HEK293T (cell line): ENCODE measurements around the gene ANTXRL.

Experiments
- CTCF ChIA-PET: fragments of 350-600 bp; formaldehyde crosslinking; extraction: SDS; loops from one replicate; lab custom pipeline; 2021; ENCODE audit warnings: antibody characterized with exemption, inconsistent platforms; lab: Yijun Ruan, JAX
- POLR2A ChIA-PET: fragments of 350-600 bp; formaldehyde crosslinking; extraction: SDS; loops from one replicate; lab custom pipeline; 2020; ENCODE audit warnings: antibody characterized with exemption, inconsistent platforms; lab: Yijun Ruan, JAX
- DNase-seq: peaks from one replicate; pipeline ENCODE4 v3.0.0; 2012; ENCODE audit warnings: mixed read lengths; ENCODE audit errors: extremely low spot score
- ARNT ChIP-seq: fragments of 450-650 bp; IDR thresholded peaks from 2 replicates; pipeline ENCODE4 v1.6.1; 2017; ENCODE audit warnings: mild to moderate bottlenecking
- BHLHE40 ChIP-seq: fragments of 450-650 bp; IDR thresholded peaks from 2 replicates; pipeline ENCODE4 v1.6.1; 2016; ENCODE audit warnings: mild to moderate bottlenecking, moderate library complexity, borderline replicate concordance
- CTBP1 ChIP-seq: fragments of 450-650 bp; IDR thresholded peaks from 2 replicates; pipeline ENCODE4 v1.6.1; 2016; ENCODE audit warnings: borderline replicate concordance
- ELF4 ChIP-seq: fragments of 450-650 bp; IDR thresholded peaks from 2 replicates; pipeline ENCODE4 v1.6.1; 2017; ENCODE audit warnings: antibody characterized with exemption
- FOXA1 ChIP-seq: fragments of 450-650 bp; IDR thresholded peaks from 2 replicates; pipeline ENCODE4 v1.6.1; 2016; ENCODE audit warnings: mild to moderate bottlenecking
- FOXK2 ChIP-seq: fragments of 450-650 bp; IDR thresholded peaks from 2 replicates; pipeline ENCODE4 v1.6.1; 2016; ENCODE audit warnings: mild to moderate bottlenecking
- FOXM1 ChIP-seq: fragments of 450-650 bp; IDR thresholded peaks from 2 replicates; pipeline ENCODE4 v1.6.1; 2017; ENCODE audit warnings: mild to moderate bottlenecking, borderline replicate concordance
- HDGF ChIP-seq: fragments of 450-650 bp; IDR thresholded peaks from 2 replicates; pipeline ENCODE4 v1.6.1; 2017; ENCODE audit warnings: antibody characterized with exemption, borderline replicate concordance
- L3MBTL2 ChIP-seq: fragments of 450-650 bp; conservative IDR thresholded peaks from 2 replicates; pipeline ENCODE4 v1.6.1; 2016; ENCODE audit warnings: mild to moderate bottlenecking
- LEF1 ChIP-seq: fragments of 450-650 bp; IDR thresholded peaks from 2 replicates; pipeline ENCODE4 v1.6.1; 2017; ENCODE audit warnings: mild to moderate bottlenecking, borderline replicate concordance
- NFRKB ChIP-seq: fragments of 450-650 bp; IDR thresholded peaks from 2 replicates; pipeline ENCODE4 v1.6.1; 2016; ENCODE audit warnings: mild to moderate bottlenecking, moderate library complexity
- SP1 ChIP-seq: fragments of 450-650 bp; IDR thresholded peaks from 2 replicates; pipeline ENCODE4 v1.6.1; 2017
- SUZ12 ChIP-seq: fragments of 450-650 bp; IDR thresholded peaks from 2 replicates; pipeline ENCODE4 v1.6.1; 2016; ENCODE audit warnings: mild to moderate bottlenecking
- TARDBP ChIP-seq: fragments of 450-650 bp; IDR thresholded peaks from 2 replicates; pipeline ENCODE4 v1.6.1; 2016
- ZNF384 ChIP-seq: fragments of 450-650 bp; IDR thresholded peaks from 2 replicates; pipeline ENCODE4 v1.6.1; 2016
- TF ChIP-seq, protein P1 (sequence below): fragments of 450-650 bp; IDR thresholded peaks from 2 replicates; pipeline ENCODE4 v1.6.1; 2016

Gene ANTXRL

DNA sequence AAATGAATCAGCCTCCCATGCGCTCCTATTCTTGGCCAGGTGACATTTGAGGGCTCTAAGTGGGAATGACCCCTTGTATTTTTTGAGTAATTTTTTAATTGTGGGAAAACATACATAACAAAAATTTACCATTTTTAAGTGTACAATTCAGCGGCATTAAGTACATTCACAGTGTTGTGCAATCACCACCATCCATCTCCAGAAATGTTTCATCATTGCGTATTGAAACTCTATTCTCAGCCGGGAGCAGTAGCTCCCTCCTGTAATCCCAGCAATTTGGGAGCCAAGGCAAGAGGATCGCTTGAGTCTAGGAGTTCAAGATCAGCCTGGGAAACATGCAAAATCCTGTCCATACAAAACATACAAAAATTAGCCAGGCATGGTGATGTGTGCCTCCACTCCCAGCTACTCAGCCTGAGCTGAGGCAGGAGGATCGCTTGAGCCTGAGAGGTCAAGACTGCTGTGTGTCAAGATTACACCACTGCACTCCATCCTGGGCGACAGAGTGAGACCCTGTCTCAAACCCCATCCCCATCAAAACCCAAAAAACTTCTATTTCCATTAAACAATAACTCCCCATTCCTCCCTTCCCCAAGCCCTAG is 2.5 kb downstream of the ANTXRL start:
- POLR2A ChIA-PET, result no interaction called here
- DNase-seq, result no peak
- TF ChIP-seq CTBP1 (no peak), FOXA1 (no peak), ELF4 (no peak), BHLHE40 (no peak), HDGF (no peak), FOXM1 (no peak), L3MBTL2 (no peak)
- TF ChIP-seq, protein P1, sequence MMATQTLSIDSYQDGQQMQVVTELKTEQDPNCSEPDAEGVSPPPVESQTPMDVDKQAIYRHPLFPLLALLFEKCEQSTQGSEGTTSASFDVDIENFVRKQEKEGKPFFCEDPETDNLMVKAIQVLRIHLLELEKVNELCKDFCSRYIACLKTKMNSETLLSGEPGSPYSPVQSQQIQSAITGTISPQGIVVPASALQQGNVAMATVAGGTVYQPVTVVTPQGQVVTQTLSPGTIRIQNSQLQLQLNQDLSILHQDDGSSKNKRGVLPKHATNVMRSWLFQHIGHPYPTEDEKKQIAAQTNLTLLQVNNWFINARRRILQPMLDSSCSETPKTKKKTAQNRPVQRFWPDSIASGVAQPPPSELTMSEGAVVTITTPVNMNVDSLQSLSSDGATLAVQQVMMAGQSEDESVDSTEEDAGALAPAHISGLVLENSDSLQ, result no peak
- CTCF ChIA-PET, result no interaction called here

- no peak for TF ChIP-seq FOXK2
- TF ChIP-seq L3MBTL2, result no peak
- TF ChIP-seq ELF4, result no peak
- TF ChIP-seq HDGF, result no peak
- no peak for TF ChIP-seq FOXM1
- TF ChIP-seq, protein P1, result no peak
- TF ChIP-seq NFRKB, result no peak
- no peak for TF ChIP-seq ZNF384
- TF ChIP-seq SP1, result no peak
- no peak for TF ChIP-seq CTBP1
- no peak for TF ChIP-seq FOXA1
- no peak for TF ChIP-seq SUZ12
- no peak for TF ChIP-seq BHLHE40
- TF ChIP-seq TARDBP, result no peak
- TF ChIP-seq ARNT, result no peak
- no peak for TF ChIP-seq LEF1
- ChIA-PET POLR2A (no interaction called here), CTCF (interaction anchor here (0.7 kb wide), 1 partner anchor 1154 kb away, joined by 5 read pairs; no protein-coding TSS in a partner anchor)
- no peak for DNase-seq
Measured at GRCh38 chr10:46290101-46290886, 3.5 kb downstream of the ANTXRL start.

DNA sequence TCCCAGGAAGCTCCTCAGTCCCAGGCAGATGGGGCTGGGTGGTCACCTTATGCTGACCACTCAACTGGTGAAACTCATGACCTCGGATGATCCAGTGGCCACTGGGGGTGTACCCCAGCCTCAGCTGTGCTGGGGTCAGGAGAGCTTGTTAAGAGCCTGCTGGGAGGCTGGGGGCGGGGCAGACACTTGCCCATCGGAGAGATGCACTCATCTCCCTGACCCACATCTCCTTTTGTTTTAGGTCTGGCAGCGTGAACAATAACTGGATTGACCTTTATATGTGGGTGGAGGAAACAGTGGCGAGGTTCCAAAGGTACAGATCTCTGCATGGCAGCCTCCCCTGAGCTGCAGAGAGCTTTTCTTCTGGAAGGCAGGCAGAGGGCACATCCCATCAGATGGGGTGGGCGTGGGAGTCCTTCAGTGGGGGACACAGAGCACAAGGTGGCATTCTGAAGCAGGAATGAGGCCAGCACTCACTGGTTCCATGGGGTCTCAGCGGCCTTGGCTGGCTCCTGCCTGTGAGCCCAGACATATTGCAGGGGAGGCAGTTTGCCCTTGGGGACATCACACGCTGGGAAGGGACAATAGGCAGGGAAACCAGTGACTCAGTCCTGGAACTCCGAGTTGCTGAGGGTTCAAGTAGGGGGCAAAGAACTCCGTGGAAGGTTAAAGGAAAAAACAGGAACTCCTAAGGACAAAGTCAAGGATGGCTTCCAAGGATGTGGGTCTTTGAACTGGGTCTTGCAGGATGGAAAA is 5.2 kb downstream of the ANTXRL start:
- CTCF ChIA-PET, result no interaction called here
- POLR2A ChIA-PET, result no interaction called here
- DNase-seq, result no peak
- TF ChIP-seq, protein P1, result no peak
- TF ChIP-seq SP1 (no peak), NFRKB (no peak), CTBP1 (no peak), ARNT (no peak), HDGF (no peak), ZNF384 (no peak), BHLHE40 (no peak), FOXK2 (no peak), TARDBP (no peak), SUZ12 (no peak)

DNA sequence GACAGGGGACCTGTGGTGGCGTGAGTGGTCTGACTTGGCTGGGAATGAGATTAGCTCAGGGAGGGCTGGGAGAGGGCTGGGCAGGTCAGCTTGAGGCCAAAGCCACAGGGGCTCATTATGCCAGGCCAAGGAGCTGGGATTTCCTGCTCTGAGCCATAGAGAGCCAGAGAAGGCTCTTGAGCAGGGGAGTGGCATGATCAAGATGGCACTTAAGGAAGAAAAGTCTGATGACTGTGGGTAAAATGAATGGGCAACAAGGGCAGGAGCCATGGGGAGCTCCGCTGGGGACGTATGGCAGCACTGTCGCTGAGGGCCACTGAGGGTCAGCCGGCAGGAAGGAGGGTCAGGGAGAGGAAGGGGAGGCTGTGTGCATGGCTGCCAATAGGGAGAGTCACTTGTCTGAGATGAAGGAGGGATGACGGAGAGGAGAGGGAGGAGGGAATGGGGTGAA is 5.8 kb downstream of the ANTXRL start:
- CTCF ChIA-PET, result no interaction called here
- POLR2A ChIA-PET, result no interaction called here
- DNase-seq, result no peak
- TF ChIP-seq LEF1 (no peak), NFRKB (no peak), BHLHE40 (no peak), SP1 (no peak), ELF4 (no peak), ZNF384 (no peak)
- TF ChIP-seq, protein P1, result no peak

DNA sequence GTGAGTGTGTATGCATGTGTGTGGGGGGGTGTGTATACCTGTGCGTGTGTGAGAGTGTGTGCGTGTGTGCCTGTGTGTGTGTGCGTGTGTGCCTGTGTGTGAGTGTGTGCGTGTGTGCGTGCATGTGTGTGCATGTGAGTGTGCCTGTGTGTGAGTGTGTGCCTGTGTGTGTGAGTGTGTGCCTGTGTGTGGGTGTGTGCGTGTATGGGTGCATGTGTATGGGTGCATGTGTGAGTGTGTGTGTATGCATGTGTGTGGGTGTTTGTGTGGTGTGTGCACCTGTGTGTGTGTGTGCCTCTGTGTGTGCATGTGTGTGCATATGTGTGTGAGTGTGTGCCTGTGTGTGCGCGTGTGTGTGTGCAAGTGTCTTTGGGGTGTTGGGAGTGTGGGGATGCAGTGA is 6.4 kb downstream of the ANTXRL start:
- CTCF ChIA-PET, result no interaction called here
- DNase-seq, result no peak
- TF ChIP-seq SP1 (no peak), LEF1 (no peak), ZNF384 (no peak), ARNT (no peak), HDGF (no peak)
- POLR2A ChIA-PET, result no interaction called here
